Neural cell (in vitro differentiated cells): ENCODE data around the gene VWA8. TPM values are rescaled to one million over a fixed set of nuclear protein-coding genes. Genes with fewer than 3 reads are reported as not detected.

Source experiments
- H2AFZ ChIP-seq: fragments of 200-600, 300-800 bp; sonication (generic), shearing (Covaris generic); 2 replicates; pipeline ENCODE4 v1.6.0; 2014; ENCODE audit warnings: low read depth, mild to moderate bottlenecking, antibody characterized with exemption, low read length, moderate library complexity
- H3F3A ChIP-seq: fragments of 200-600 bp; shearing (Covaris generic); 2 replicates; pipeline ENCODE4 v1.6.1; 2016; ENCODE audit warnings: mild to moderate bottlenecking, moderate library complexity, mixed read lengths, antibody characterized with exemption, low read length; ENCODE audit not compliant: insufficient read depth, poor library complexity, severe bottlenecking
- H3K27ac ChIP-seq: fragments of 200-600, 300-800 bp; sonication (generic), shearing (Covaris generic); 2 replicates; pipeline ENCODE4 v1.5.1; 2014; ENCODE audit warnings: mild to moderate bottlenecking, low read length, moderate library complexity
- H3K27me3 ChIP-seq: fragments of 300-800, 200-600 bp; sonication (generic), shearing (Covaris generic); 2 replicates; pipeline ENCODE4 v1.6.0; 2014; ENCODE audit warnings: mild to moderate bottlenecking, low read depth, low read length, moderate library complexity; ENCODE audit not compliant: insufficient read depth
- H3K36me3 ChIP-seq: fragments of 300-800, 200-600 bp; sonication (generic), shearing (Covaris generic); 2 replicates; pipeline ENCODE4 v1.5.1; 2014; ENCODE audit warnings: mild to moderate bottlenecking, antibody characterized with exemption, low read length, moderate library complexity; ENCODE audit not compliant: insufficient read depth
- H3K4me2 ChIP-seq: fragments of 300-800, 200-600 bp; sonication (generic), shearing (Covaris generic); 2 replicates; pipeline ENCODE4 v1.6.0; 2014; ENCODE audit warnings: mild to moderate bottlenecking, low read length
- H3K4me3 ChIP-seq: fragments of 300-800, 200-600 bp; sonication (generic), shearing (Covaris generic); 2 replicates; pipeline ENCODE4 v1.5.1; 2014; ENCODE audit warnings: mild to moderate bottlenecking, low read length, moderate library complexity
- H3K79me2 ChIP-seq: fragments of 200-600 bp; shearing (Covaris generic); replicated peaks from 2 replicates; pipeline ENCODE4 v1.6.0; 2014; ENCODE audit warnings: mild to moderate bottlenecking, low read length, moderate library complexity; ENCODE audit not compliant: insufficient read depth
- H3K9ac ChIP-seq: fragments of 300-800, 200-600 bp; sonication (generic), shearing (Covaris generic); 2 replicates; pipeline ENCODE4 v1.6.1; 2016; ENCODE audit warnings: mild to moderate bottlenecking, low read length, mixed read lengths
- H3K9me2 ChIP-seq: fragments of 200-600 bp; shearing (Covaris generic); 2 replicates; pipeline ENCODE4 v1.6.1; 2016; ENCODE audit warnings: mild to moderate bottlenecking, low read length, mixed read lengths; ENCODE audit not compliant: insufficient read depth
- H3K9me3 ChIP-seq: fragments of 200-600, 300-800 bp; sonication (generic), shearing (Covaris generic); 2 replicates; pipeline ENCODE4 v1.6.1; 2016; ENCODE audit warnings: mild to moderate bottlenecking, mixed run types, low read length, moderate library complexity, mixed read lengths
- H4K20me1 ChIP-seq: fragments of 200-600 bp; shearing (Covaris generic); 2 replicates; pipeline ENCODE4 v1.6.1; 2016; ENCODE audit warnings: mild to moderate bottlenecking, mixed run types; ENCODE audit not compliant: insufficient read depth
- EP300 ChIP-seq: fragments of 450-650 bp; conservative IDR thresholded peaks from 2 replicates; pipeline ENCODE4 v1.6.1; 2014; ENCODE audit warnings: antibody characterized with exemption, mild to moderate bottlenecking, moderate library complexity; ENCODE audit not compliant: poor library complexity, severe bottlenecking
- EZH2 ChIP-seq: fragments of 200-600, 300-800 bp; shearing (Covaris generic), sonication (generic); IDR thresholded peaks from 2 replicates; pipeline ENCODE4 v1.6.1; 2014; ENCODE audit warnings: antibody characterized with exemption, low read length, borderline replicate concordance, mild to moderate bottlenecking; ENCODE audit not compliant: insufficient read depth, poor library complexity, severe bottlenecking
- MXI1 ChIP-seq: fragments of 450-650 bp; conservative IDR thresholded peaks from 2 replicates; pipeline ENCODE4 v1.6.1; 2014; ENCODE audit warnings: antibody characterized with exemption, mild to moderate bottlenecking; ENCODE audit not compliant: poor library complexity, severe bottlenecking
- POLR2AphosphoS5 ChIP-seq: IDR thresholded peaks from 2 replicates; pipeline ENCODE4 v1.6.1; 2012
- RAD21 ChIP-seq: fragments of 450-650 bp; conservative IDR thresholded peaks from 2 replicates; pipeline ENCODE4 v1.6.1; 2014; ENCODE audit warnings: antibody characterized with exemption, mild to moderate bottlenecking, moderate library complexity
- SMC3 ChIP-seq: fragments of 450-650 bp; conservative IDR thresholded peaks from 2 replicates; pipeline ENCODE4 v1.6.1; 2014; ENCODE audit warnings: antibody characterized with exemption, mild to moderate bottlenecking, moderate library complexity; ENCODE audit not compliant: poor library complexity
- TAF1 ChIP-seq: IDR thresholded peaks from 2 replicates; pipeline ENCODE4 v1.6.1; 2012; ENCODE audit warnings: low read depth
- polyA plus RNA-seq: library from polyadenylated mRNA; depleted of rRNA; stranded (reverse); fragments of >200 nt; gene quantifications from 2 replicates; pipeline ENCODE4 v1.2.3, GENCODE V29; 2014
- TF ChIP-seq, protein P1 (sequence below): IDR thresholded peaks from 2 replicates; pipeline ENCODE4 v1.6.1; 2012; ENCODE audit warnings: borderline replicate concordance
- TF ChIP-seq, protein P2 (sequence below): fragments of 450-650 bp; IDR thresholded peaks from 2 replicates; pipeline ENCODE4 v1.5.1; 2014; ENCODE audit warnings: antibody characterized with exemption, mild to moderate bottlenecking, moderate library complexity; ENCODE audit not compliant: poor library complexity, severe bottlenecking

VWA8 gene
- polyA plus RNA-seq, 1 donor from 2014 or later, result 3.6 TPM

DNA sequence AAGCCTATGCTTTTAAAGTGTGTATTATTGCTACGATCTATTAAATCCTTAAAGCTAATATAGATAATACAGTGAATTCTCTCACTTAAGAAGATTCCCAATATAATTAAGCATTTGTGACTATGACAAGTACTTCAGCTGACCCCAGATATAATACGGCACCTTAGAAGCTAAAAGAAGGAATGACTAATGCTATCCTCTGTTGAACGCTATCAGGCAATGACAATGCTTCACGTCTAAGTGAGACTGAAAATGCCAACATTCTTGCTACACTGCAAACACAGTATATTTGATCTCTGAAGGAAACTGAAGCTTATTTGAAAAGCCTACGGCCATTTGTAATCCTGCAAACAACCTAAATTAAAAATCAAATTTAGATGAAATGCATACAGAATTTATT is 19.7 kb downstream of the VWA8 start:
- H3K9ac ChIP-seq, result no peak overlapping the region
- H3K4me2 ChIP-seq, result no peak overlapping the region
- no peaks in the 10 kb centered on the region for H3K79me2 ChIP-seq
- H3F3A ChIP-seq, result no peaks in the 10 kb centered on the region
- TF ChIP-seq POLR2AphosphoS5 (no peak), EZH2 (no peak), RAD21 (no peak), MXI1 (no peak), EP300 (no peak), TAF1 (no peak), SMC3 (no peak)
- TF ChIP-seq, protein P1, sequence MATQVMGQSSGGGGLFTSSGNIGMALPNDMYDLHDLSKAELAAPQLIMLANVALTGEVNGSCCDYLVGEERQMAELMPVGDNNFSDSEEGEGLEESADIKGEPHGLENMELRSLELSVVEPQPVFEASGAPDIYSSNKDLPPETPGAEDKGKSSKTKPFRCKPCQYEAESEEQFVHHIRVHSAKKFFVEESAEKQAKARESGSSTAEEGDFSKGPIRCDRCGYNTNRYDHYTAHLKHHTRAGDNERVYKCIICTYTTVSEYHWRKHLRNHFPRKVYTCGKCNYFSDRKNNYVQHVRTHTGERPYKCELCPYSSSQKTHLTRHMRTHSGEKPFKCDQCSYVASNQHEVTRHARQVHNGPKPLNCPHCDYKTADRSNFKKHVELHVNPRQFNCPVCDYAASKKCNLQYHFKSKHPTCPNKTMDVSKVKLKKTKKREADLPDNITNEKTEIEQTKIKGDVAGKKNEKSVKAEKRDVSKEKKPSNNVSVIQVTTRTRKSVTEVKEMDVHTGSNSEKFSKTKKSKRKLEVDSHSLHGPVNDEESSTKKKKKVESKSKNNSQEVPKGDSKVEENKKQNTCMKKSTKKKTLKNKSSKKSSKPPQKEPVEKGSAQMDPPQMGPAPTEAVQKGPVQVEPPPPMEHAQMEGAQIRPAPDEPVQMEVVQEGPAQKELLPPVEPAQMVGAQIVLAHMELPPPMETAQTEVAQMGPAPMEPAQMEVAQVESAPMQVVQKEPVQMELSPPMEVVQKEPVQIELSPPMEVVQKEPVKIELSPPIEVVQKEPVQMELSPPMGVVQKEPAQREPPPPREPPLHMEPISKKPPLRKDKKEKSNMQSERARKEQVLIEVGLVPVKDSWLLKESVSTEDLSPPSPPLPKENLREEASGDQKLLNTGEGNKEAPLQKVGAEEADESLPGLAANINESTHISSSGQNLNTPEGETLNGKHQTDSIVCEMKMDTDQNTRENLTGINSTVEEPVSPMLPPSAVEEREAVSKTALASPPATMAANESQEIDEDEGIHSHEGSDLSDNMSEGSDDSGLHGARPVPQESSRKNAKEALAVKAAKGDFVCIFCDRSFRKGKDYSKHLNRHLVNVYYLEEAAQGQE, result no peak
- TF ChIP-seq, protein P2, sequence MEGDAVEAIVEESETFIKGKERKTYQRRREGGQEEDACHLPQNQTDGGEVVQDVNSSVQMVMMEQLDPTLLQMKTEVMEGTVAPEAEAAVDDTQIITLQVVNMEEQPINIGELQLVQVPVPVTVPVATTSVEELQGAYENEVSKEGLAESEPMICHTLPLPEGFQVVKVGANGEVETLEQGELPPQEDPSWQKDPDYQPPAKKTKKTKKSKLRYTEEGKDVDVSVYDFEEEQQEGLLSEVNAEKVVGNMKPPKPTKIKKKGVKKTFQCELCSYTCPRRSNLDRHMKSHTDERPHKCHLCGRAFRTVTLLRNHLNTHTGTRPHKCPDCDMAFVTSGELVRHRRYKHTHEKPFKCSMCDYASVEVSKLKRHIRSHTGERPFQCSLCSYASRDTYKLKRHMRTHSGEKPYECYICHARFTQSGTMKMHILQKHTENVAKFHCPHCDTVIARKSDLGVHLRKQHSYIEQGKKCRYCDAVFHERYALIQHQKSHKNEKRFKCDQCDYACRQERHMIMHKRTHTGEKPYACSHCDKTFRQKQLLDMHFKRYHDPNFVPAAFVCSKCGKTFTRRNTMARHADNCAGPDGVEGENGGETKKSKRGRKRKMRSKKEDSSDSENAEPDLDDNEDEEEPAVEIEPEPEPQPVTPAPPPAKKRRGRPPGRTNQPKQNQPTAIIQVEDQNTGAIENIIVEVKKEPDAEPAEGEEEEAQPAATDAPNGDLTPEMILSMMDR, result no peak
- no peak overlapping the region for H3K27ac ChIP-seq
- H4K20me1 ChIP-seq, result no peaks in the 10 kb centered on the region
- H3K9me3 ChIP-seq, result no peaks in the 10 kb centered on the region
- no peak overlapping the region for H3K4me3 ChIP-seq
- H3K36me3 ChIP-seq, result no peaks in the 10 kb centered on the region
- no peak overlapping the region for H2AFZ ChIP-seq
- H3K9me2 ChIP-seq, result no peaks in the 10 kb centered on the region
- no peaks in the 10 kb centered on the region for H3K27me3 ChIP-seq

DNA sequence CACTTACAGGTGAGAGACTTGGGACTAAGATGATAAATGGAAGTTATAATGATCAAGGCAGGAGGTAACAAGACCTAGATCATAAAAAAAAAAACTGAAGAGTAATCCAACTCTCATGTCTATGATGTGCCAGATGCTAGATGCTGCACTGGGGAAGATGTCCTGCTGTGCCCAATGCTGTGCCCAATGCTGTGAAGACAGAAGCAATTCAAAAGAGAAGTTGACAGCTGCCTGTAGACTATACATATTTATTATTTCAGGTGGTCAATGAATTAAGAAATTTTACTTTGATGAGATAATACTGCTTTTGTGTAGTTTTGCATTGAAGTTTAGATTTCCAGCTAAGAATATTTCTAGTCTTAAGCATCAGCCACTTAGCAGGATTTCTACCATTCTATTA is 21.5 kb downstream of the VWA8 start:
- Histone ChIP-seq H3K27me3 (no peaks in the 10 kb centered on the region), H3K9ac (no peak overlapping the region), H2AFZ (no peak overlapping the region), H3K4me2 (no peak overlapping the region), H3K9me3 (no peaks in the 10 kb centered on the region), H3K27ac (no peak overlapping the region), H3K4me3 (no peak overlapping the region), H3K36me3 (no peaks in the 10 kb centered on the region), H4K20me1 (no peaks in the 10 kb centered on the region), H3K79me2 (no peaks in the 10 kb centered on the region), H3F3A (no peaks in the 10 kb centered on the region), H3K9me2 (no peaks in the 10 kb centered on the region)
- TF ChIP-seq TAF1 (no peak), POLR2AphosphoS5 (no peak), SMC3 (no peak)

GRCh38 chr13:41938918-41939317 is 22.0 kb downstream of the VWA8 start:
- no peak overlapping the region for H3K27ac ChIP-seq
- H3K9ac ChIP-seq, result no peak overlapping the region
- no peak overlapping the region for H3K4me3 ChIP-seq
- H2AFZ ChIP-seq, result no peak overlapping the region
- no peaks in the 10 kb centered on the region for H3K9me3 ChIP-seq
- H3K9me2 ChIP-seq, result no peaks in the 10 kb centered on the region
- H3K4me2 ChIP-seq, result no peak overlapping the region
- H3F3A ChIP-seq, result no peaks in the 10 kb centered on the region
- no peaks in the 10 kb centered on the region for H3K27me3 ChIP-seq
- no peaks in the 10 kb centered on the region for H3K36me3 ChIP-seq
- H4K20me1 ChIP-seq, result no peaks in the 10 kb centered on the region
- no peak for TF ChIP-seq EP300
- H3K79me2 ChIP-seq, result no peaks in the 10 kb centered on the region
